HG03575 (cell line): ENCODE results near the gene TAGLN.
"Not testable (repeated sequence)": the region's sequence is repeated elsewhere in the genome, so short reads cannot be mapped to it uniquely, and the experiment has no call there.

Experiments used
- ATAC-seq: cut with Tn5 transposase; IDR thresholded peaks from one replicate; pipeline ENCODE4 v1.9.1; 2021; ENCODE audit not compliant: unreplicated experiment, insufficient number of reproducible peaks, low FRiP score; ENCODE audit errors: extremely low read depth

The TAGLN gene

GRCh38 chr11:117206859-117207258 lies 7.7 kb downstream of the TAGLN start:
- not testable (repeated sequence) for ATAC-seq

- ATAC-seq: not testable (repeated sequence)
These were observed 8.3 kb downstream of the TAGLN start for GRCh38 chr11:117207481-117207880.

- not testable (repeated sequence) for ATAC-seq
These were observed 9.5 kb downstream of the TAGLN start for GRCh38 chr11:117208710-117209109.

GRCh38 chr11:117209351-117210125 lies 10.4 kb downstream of the TAGLN start:
- not testable (repeated sequence) for ATAC-seq

- ATAC-seq: no peak
These were observed 11.4 kb downstream of the TAGLN start for GRCh38 chr11:117210620-117211019.

- no peak for ATAC-seq
These were observed 13.7 kb downstream of the TAGLN start for GRCh38 chr11:117212697-117213355.

- no peak for ATAC-seq
These were observed 15.4 kb downstream of the TAGLN start for GRCh38 chr11:117214404-117215110.

- ATAC-seq: no peak
These were observed 18.2 kb downstream of the TAGLN start for GRCh38 chr11:117217141-117218084.

- ATAC-seq: no peak
These were observed 19.2 kb downstream of the TAGLN start for GRCh38 chr11:117218133-117218915.

- ATAC-seq: no peak
These were observed 19.8 kb downstream of the TAGLN start for GRCh38 chr11:117219001-117219400.

GRCh38 chr11:117219455-117219854 lies 20.3 kb downstream of the TAGLN start:
- no peak for ATAC-seq

- no peak for ATAC-seq
These were observed 20.8 kb downstream of the TAGLN start for GRCh38 chr11:117219995-117220394.

GRCh38 chr11:117220568-117220967 lies 21.4 kb downstream of the TAGLN start:
- no peak for ATAC-seq

GRCh38 chr11:117220999-117221774 lies 22.0 kb downstream of the TAGLN start:
- ATAC-seq: no peak

- ATAC-seq: no peak
These were observed 22.8 kb downstream of the TAGLN start for GRCh38 chr11:117221775-117222517.

- no peak for ATAC-seq
These were observed 24.0 kb downstream of the TAGLN start for GRCh38 chr11:117222991-117223740.
